ENCODE data around the gene DDX24. TPM values are rescaled to one million over a fixed set of nuclear protein-coding genes. Genes with fewer than 3 reads are reported as not detected.
A peak's percentile ranks its signal among the peaks of the same experiment; 100 is the strongest.
"Not testable (repeated sequence)": the region's sequence is repeated elsewhere in the genome, so short reads cannot be mapped to it uniquely, and the experiment has no call there.

DDX24 gene
- total RNA-seq, 2 donors from 2014 or later: 136 to 393 TPM

- H3K27me3 ChIP-seq (replicated peaks; ENCODE audit: insufficient read depth): no peaks in the 10 kb centered on the region
- 65% methylated on average over 7 of the region's 7 CpGs for WGBS
- TF ChIP-seq POLR2AphosphoS5 (IDR thresholded peaks at IDR 0.05): no peak
- TF ChIP-seq, protein P1, sequence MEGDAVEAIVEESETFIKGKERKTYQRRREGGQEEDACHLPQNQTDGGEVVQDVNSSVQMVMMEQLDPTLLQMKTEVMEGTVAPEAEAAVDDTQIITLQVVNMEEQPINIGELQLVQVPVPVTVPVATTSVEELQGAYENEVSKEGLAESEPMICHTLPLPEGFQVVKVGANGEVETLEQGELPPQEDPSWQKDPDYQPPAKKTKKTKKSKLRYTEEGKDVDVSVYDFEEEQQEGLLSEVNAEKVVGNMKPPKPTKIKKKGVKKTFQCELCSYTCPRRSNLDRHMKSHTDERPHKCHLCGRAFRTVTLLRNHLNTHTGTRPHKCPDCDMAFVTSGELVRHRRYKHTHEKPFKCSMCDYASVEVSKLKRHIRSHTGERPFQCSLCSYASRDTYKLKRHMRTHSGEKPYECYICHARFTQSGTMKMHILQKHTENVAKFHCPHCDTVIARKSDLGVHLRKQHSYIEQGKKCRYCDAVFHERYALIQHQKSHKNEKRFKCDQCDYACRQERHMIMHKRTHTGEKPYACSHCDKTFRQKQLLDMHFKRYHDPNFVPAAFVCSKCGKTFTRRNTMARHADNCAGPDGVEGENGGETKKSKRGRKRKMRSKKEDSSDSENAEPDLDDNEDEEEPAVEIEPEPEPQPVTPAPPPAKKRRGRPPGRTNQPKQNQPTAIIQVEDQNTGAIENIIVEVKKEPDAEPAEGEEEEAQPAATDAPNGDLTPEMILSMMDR (IDR thresholded peaks at IDR 0.05): no peak
- TF ChIP-seq POLR2A (IDR thresholded peaks at IDR 0.05): no peak
- H3K4me1 ChIP-seq (replicated peaks): peaks cover 16% of the 10 kb centered on the region
- H3K27ac ChIP-seq: no peak overlapping the region
- no peaks in the 10 kb centered on the region for H3K9me3 ChIP-seq
- H3K4me3 ChIP-seq: peak overlapping the region in 1 of 2 donors; percentile 2
- no peak for DNase-seq (ENCODE audit: low spot score)
- no peaks in the 10 kb centered on the region for H3K36me3 ChIP-seq
- intact Hi-C loops (cut with DNase I): no loop called here
These were observed 3.7 kb downstream of the DDX24 start for GRCh38 chr14:94077111-94077821.

DNA sequence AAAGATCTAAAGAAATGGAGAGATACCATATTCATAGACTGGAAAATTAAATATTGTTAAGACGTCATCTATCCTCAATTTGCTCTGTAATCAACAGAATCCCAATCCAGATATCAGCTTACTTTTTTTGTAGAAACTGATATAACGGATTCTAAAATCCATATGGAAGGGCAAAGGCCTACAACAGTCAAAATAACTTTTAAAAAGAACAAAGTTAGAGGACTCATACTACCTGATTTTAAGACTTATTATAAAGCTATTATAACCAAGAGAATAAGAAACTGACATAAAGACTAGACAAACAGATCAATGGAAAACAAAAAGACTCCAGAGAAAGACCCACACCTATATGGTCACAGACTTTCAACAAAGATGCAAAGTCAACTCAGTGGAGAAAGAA lies 6.0 kb downstream of the DDX24 start:
- Histone ChIP-seq H3K36me3 (no peaks in the 10 kb centered on the region), H3K4me1 (replicated peaks) (peaks cover 16% of the 10 kb centered on the region), H3K9me3 (no peaks in the 10 kb centered on the region), H3K4me3 (no peak overlapping the region), H3K27me3 (replicated peaks; ENCODE audit: insufficient read depth) (no peaks in the 10 kb centered on the region), H3K27ac (no peak overlapping the region)
- DNase-seq (ENCODE audit: low spot score): no peak
- intact Hi-C loops (cut with DNase I): no loop called here
- no peak for TF ChIP-seq POLR2AphosphoS5 (IDR thresholded peaks at IDR 0.05)
- TF ChIP-seq POLR2A (IDR thresholded peaks at IDR 0.05): no peak
- TF ChIP-seq, protein P1 (IDR thresholded peaks at IDR 0.05): no peak
- 97% methylated on average over 2 of the region's 2 CpGs for WGBS

DNA sequence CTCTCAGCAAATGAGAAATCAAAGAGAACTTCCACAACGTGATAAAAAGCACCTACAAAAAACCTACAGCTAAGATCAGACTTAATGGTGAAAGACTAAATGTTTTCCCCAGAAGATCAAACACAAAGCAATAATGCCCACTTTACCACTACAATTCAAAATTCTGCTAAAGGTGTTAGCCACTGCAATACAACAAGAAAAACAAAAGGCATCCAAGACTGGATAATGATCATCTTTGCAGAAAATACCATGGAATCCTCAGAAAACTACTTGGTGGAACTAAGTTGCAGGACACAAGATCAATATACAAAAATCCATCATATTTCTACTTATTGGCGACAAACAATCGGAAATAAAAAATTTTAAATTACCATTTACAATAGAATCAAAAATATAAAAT lies 6.5 kb downstream of the DDX24 start:
- Histone ChIP-seq H3K36me3 (no peaks in the 10 kb centered on the region), H3K27ac (no peak overlapping the region), H3K9me3 (no peaks in the 10 kb centered on the region), H3K27me3 (replicated peaks; ENCODE audit: insufficient read depth) (no peaks in the 10 kb centered on the region), H3K4me3 (no peak overlapping the region), H3K4me1 (replicated peaks) (peaks cover 16% of the 10 kb centered on the region)
- intact Hi-C loops (cut with DNase I): no loop called here
- WGBS: 94% methylated on average over 3 of the region's 3 CpGs
- no peak for DNase-seq (ENCODE audit: low spot score)
- TF ChIP-seq POLR2AphosphoS5 (IDR thresholded peaks at IDR 0.05) (no peak), POLR2A (IDR thresholded peaks at IDR 0.05) (no peak)
- TF ChIP-seq, protein P1 (IDR thresholded peaks at IDR 0.05): no peak

- H3K4me1 ChIP-seq (replicated peaks); H3K27me3 ChIP-seq (replicated peaks; ENCODE audit: insufficient read depth); H3K4me3 ChIP-seq; H3K36me3 ChIP-seq; DNase-seq (ENCODE audit: low spot score); H3K9me3 ChIP-seq; H3K27ac ChIP-seq; intact Hi-C loops (cut with DNase I): not testable (repeated sequence)
- 98% methylated on average over 3 of the region's 3 CpGs for WGBS
These were observed 8.9 kb downstream of the DDX24 start for GRCh38 chr14:94072076-94072475.

DNA sequence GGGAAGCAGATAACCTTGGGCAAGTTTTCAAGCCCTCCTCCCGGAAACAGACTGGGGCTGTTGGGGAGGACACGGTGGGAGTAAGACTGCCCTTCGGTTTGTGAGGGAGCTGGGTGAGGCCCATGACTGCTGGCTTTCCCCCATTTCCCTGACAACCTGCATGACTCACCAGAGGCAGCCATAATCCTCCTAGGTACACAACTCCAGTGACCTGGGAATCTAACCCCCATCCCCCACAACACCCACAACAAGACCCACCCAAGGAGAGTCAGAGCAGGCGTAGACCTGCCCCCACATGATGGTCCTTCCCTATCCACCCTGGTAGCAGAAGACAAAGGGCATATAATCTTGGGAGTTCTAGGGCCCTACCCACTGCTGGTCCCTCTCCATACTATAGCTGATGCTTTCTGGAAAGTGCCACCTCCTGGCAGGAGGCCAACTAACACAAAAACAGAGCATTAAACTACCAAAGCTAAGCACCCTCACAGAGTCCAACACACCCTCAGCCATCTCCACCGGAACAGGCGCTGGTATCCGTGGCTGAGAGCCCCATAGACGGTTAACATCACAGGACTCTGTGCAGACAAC lies 14.8 kb downstream of the DDX24 start:
- no peaks in the 10 kb centered on the region for H3K27me3 ChIP-seq (replicated peaks; ENCODE audit: insufficient read depth)
- H3K9me3 ChIP-seq: no peaks in the 10 kb centered on the region
- H3K27ac ChIP-seq: no peak overlapping the region
- DNase-seq (ENCODE audit: low spot score): no peak
- H3K4me1 ChIP-seq (replicated peaks): peaks cover 2% of the 10 kb centered on the region
- H3K4me3 ChIP-seq: no peak overlapping the region
- TF ChIP-seq POLR2A (IDR thresholded peaks at IDR 0.05) (no peak), POLR2AphosphoS5 (IDR thresholded peaks at IDR 0.05) (no peak)
- TF ChIP-seq, protein P1 (IDR thresholded peaks at IDR 0.05): no peak
- no peaks in the 10 kb centered on the region for H3K36me3 ChIP-seq
- intact Hi-C loops (cut with DNase I): no loop called here
- WGBS: 54% methylated on average over 8 of the region's 8 CpGs

Data from prostate gland (tissue), 2 donors.